Measurements from ENCODE around the gene ADARB1.

ADARB1 gene

DNA sequence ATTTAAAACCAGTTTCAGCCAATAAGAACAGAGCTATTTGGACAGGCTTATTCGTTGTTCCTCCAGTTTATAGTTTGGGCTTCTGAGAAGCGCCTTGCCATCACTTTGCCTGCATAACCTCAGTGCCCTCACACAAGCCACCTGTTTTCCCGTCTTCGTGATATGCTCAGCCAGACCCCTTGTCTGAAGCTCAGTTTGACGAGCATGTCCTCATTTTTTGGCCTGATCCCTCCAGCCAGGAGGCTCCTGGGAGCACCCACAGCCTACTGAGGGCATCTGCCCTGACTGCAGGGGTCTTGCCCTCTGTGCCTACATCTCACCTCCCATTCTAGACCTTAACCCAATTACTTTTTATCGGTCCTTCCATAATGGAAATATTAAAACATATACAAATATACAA lies 95.3 kb downstream of the ADARB1 start:
- in situ Hi-C loops (cut with HindIII; ENCODE audit: low sequenced_read_pairs): no loop called here
- no peak overlapping the region for H3K4me3 ChIP-seq (ENCODE audit: low read depth, low read length)
- TF ChIP-seq, protein P1, sequence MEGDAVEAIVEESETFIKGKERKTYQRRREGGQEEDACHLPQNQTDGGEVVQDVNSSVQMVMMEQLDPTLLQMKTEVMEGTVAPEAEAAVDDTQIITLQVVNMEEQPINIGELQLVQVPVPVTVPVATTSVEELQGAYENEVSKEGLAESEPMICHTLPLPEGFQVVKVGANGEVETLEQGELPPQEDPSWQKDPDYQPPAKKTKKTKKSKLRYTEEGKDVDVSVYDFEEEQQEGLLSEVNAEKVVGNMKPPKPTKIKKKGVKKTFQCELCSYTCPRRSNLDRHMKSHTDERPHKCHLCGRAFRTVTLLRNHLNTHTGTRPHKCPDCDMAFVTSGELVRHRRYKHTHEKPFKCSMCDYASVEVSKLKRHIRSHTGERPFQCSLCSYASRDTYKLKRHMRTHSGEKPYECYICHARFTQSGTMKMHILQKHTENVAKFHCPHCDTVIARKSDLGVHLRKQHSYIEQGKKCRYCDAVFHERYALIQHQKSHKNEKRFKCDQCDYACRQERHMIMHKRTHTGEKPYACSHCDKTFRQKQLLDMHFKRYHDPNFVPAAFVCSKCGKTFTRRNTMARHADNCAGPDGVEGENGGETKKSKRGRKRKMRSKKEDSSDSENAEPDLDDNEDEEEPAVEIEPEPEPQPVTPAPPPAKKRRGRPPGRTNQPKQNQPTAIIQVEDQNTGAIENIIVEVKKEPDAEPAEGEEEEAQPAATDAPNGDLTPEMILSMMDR (IDR thresholded peaks at IDR 0.05; ENCODE audit: low read depth, low read length, missing control alignments): no peak
- DNase-seq (ENCODE audit: low read depth): no peak

DNA sequence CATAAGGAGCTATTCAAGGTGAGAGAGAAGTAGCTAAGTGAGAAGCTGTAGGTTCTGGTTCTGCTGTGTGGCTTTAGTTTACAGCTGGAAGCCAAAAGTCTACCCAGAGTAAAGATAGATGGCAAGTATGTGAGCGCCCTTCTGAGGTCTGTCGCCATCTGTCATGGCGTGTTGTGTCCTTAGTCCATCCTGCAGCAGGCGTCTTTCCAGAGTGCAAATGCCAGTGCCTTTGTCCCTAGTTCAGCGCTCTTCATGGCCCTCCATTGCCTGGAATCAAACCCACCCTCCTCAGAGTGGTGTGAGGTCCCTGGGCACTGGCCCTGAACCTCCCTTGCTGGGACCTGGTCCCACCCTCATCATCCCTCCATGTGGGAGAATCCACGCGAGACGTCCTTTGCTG lies 96.6 kb downstream of the ADARB1 start:
- no peak overlapping the region for H3K4me3 ChIP-seq (ENCODE audit: low read depth, low read length)
- DNase-seq (ENCODE audit: low read depth): no peak
- in situ Hi-C loops (cut with HindIII; ENCODE audit: low sequenced_read_pairs): no loop called here
- TF ChIP-seq, protein P1 (IDR thresholded peaks at IDR 0.05; ENCODE audit: low read depth, low read length, missing control alignments): no peak

DNA sequence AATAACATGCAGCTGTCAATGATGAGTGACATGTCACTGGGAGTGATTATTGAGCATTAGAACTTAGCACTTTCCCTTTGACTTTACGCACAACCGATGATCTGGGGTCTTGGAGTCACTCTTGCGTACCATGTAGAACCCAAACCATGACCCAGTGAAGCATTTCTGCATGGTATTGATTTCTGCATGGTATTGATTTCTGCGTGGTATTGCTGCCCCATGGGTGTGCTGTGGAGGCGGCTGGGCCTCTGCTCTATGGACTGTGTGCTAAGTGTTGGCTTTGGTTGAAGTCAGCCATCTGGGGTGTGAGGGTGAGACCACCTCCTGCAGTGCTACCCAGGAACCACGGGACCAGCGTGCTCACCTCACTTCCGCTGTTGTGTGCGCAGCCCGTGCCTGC lies 98.0 kb downstream of the ADARB1 start:
- in situ Hi-C loops (cut with HindIII; ENCODE audit: low sequenced_read_pairs): no loop called here
- TF ChIP-seq, protein P1 (IDR thresholded peaks at IDR 0.05; ENCODE audit: low read depth, low read length, missing control alignments): no peak
- no peak for DNase-seq (ENCODE audit: low read depth)
- H3K4me3 ChIP-seq (ENCODE audit: low read depth, low read length): no peak overlapping the region

DNA sequence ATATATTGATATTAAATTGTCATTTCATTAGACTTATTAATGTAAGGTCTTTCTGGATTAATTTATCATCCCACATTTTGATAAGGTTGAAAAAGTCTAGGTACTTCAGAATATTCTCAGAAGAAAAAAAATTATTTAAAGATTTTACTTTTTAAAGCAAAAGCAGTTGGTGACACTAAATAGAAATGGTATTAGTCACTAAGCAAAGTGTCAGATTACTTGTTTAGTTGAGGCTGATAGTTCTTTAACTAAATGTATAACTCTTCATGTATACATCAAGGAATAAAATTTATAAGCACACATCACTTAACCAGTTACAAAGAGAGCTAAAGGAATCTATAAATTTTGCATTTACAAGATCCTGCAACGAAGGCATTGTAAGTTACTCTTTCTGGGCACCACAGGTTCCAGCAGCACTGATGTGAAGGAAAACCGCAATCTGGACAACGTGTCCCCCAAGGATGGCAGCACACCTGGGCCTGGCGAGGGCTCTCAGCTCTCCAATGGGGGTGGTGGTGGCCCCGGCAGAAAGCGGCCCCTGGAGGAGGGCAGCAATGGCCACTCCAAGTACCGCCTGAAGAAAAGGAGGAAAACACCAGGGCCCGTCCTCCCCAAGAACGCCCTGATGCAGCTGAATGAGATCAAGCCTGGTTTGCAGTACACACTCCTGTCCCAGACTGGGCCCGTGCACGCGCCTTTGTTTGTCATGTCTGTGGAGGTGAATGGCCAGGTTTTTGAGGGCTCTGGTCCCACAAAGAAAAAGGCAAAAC lies 101.1 kb downstream of the ADARB1 start:
- no peak for DNase-seq (ENCODE audit: low read depth)
- TF ChIP-seq, protein P1 (IDR thresholded peaks at IDR 0.05; ENCODE audit: low read depth, low read length, missing control alignments): no peak
- H3K4me3 ChIP-seq (ENCODE audit: low read depth, low read length): no peak overlapping the region
- in situ Hi-C loops (cut with HindIII; ENCODE audit: low sequenced_read_pairs): no loop called here

DNA sequence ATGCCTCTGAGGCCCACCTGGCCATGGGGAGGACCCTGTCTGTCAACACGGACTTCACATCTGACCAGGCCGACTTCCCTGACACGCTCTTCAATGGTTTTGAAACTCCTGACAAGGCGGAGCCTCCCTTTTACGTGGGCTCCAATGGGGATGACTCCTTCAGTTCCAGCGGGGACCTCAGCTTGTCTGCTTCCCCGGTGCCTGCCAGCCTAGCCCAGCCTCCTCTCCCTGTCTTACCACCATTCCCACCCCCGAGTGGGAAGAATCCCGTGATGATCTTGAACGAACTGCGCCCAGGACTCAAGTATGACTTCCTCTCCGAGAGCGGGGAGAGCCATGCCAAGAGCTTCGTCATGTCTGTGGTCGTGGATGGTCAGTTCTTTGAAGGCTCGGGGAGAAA lies 101.8 kb downstream of the ADARB1 start:
- in situ Hi-C loops (cut with HindIII; ENCODE audit: low sequenced_read_pairs): no loop called here
- H3K4me3 ChIP-seq (ENCODE audit: low read depth, low read length): no peak overlapping the region
- no peak for DNase-seq (ENCODE audit: low read depth)
- TF ChIP-seq, protein P1 (IDR thresholded peaks at IDR 0.05; ENCODE audit: low read depth, low read length, missing control alignments): no peak

DNA sequence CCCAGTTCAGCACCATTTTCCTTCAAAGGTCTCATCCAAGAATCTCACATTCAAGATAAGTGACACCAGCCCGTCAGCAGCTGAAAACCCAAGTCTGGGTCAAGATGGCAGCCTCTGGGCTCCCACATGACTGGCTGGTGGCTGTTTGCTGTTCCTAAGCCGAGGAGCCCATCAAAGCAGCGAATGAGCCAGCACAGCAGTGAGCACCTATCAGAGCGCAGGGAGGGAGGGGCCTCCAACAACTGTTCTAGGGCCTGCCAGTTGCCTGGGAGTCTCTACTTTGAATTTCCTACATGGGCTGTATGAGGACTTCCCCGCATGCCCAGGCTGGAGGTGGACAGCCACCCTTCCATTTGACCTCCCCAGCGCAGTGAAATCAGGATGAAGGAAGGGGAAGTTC lies 102.7 kb downstream of the ADARB1 start:
- TF ChIP-seq, protein P1 (IDR thresholded peaks at IDR 0.05; ENCODE audit: low read depth, low read length, missing control alignments): no peak
- no peak for DNase-seq (ENCODE audit: low read depth)
- in situ Hi-C loops (cut with HindIII; ENCODE audit: low sequenced_read_pairs): no loop called here
- H3K4me3 ChIP-seq (ENCODE audit: low read depth, low read length): no peak overlapping the region

Measured in astrocyte of the cerebellum (primary cell).